Esophagus squamous epithelium (tissue), 4 donors: Measurements from ENCODE around the gene KRT84.
"Not testable (repeated sequence)": the region's sequence is repeated elsewhere in the genome, so short reads cannot be mapped to it uniquely, and the experiment has no call there.

ENCODE experiments used
- POLR2A ChIP-seq, 4 donors: fragments of 450-650 bp; IDR thresholded peaks; one replicate each; pipeline ENCODE4 v1.6.1; 2017; ENCODE audit warnings: antibody characterized with exemption in 4 of 4, mild to moderate bottlenecking in 4 of 4, moderate library complexity in 3 of 4
- TF ChIP-seq, protein P1 (sequence below), 6 experiments: fragments of 450-650 bp in 4 of 6; fragments of 200-600 bp in 2 of 6; sonication (generic) in 2 of 6; IDR thresholded peaks; one replicate each; pipeline ENCODE4 v1.5.1; 2016 to 2019; ENCODE audit warnings: antibody characterized with exemption in 6 of 6, mild to moderate bottlenecking in 4 of 6, moderate library complexity in 4 of 6

DNA sequence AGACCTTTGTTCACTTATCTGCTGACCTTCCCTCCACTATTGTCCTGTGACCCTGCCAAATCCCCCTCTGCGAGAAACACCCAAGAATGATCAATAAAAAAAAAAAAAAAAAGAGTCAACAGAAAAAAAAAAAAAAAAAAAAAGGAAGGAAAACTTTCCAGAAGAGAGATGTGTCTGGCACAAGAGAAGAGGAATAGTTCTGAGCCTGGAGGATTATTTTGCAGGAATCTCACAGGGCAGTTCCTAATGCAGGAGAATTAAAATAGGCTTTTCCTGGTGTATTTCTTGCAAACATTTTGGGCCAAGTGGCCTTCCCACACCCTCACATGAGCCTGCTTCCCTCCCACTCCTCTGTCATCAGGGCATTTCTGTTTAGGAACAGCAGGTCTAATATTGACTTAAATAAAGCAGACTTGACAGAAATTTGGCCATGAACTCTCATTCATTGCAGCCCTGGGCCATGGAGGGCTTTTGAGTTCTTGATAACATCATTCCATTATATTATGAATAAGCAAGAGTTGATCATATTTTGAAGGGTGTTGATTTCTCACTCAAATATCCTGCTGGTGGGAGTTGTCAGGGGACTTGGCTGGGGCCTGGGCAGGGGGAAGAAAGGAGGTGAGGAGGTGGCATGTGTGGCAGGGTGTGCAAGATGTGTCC, 25.3 kb upstream of the KRT84 start:
- TF ChIP-seq, protein P1, sequence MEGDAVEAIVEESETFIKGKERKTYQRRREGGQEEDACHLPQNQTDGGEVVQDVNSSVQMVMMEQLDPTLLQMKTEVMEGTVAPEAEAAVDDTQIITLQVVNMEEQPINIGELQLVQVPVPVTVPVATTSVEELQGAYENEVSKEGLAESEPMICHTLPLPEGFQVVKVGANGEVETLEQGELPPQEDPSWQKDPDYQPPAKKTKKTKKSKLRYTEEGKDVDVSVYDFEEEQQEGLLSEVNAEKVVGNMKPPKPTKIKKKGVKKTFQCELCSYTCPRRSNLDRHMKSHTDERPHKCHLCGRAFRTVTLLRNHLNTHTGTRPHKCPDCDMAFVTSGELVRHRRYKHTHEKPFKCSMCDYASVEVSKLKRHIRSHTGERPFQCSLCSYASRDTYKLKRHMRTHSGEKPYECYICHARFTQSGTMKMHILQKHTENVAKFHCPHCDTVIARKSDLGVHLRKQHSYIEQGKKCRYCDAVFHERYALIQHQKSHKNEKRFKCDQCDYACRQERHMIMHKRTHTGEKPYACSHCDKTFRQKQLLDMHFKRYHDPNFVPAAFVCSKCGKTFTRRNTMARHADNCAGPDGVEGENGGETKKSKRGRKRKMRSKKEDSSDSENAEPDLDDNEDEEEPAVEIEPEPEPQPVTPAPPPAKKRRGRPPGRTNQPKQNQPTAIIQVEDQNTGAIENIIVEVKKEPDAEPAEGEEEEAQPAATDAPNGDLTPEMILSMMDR (IDR thresholded peaks at IDR 0.05): not testable (repeated sequence)
- not testable (repeated sequence) for TF ChIP-seq POLR2A (IDR thresholded peaks at IDR 0.05)
